NCI-H1105 (cell line): ENCODE data around the gene NDUFB11.

Experiments used
- DNase-seq: peaks from one replicate; lab custom pipeline; 2025; lab: John Stamatoyannopoulos, UW

Gene NDUFB11

GRCh38 chrX:47144626-47145394 is at the start of gene NDUFB11, which contains the start of gene RBM10:
Gene NDUFB11, minus strand, starts transcription at chrX:47144702. Its CDS starts 23 bp downstream, at chrX:47144679.
Gene RBM10, plus strand, starts transcription at chrX:47145221. Its CDS starts 2,261 bp downstream, at chrX:47147482.
- DNase-seq, result peak; percentile 87

- peak; percentile 90 for DNase-seq
Observed at GRCh38 chrX:47193475-47194193, 49.1 kb upstream of the NDUFB11 start, which contains the start of gene UBA1. Gene UBA1, plus strand, starts transcription at chrX:47193829. Its CDS starts 4,974 bp downstream, at chrX:47198803.

- no peak for DNase-seq
Observed at GRCh38 chrX:47191806-47192401, 47.4 kb upstream of the NDUFB11 start.

GRCh38 chrX:47191331-47191730 is 46.8 kb upstream of the NDUFB11 start:
- DNase-seq, result no peak

- peak; percentile 83 for DNase-seq
Observed at GRCh38 chrX:47190445-47191269, 46.2 kb upstream of the NDUFB11 start.

GRCh38 chrX:47189906-47190305 is 45.4 kb upstream of the NDUFB11 start:
- no peak for DNase-seq

- no peak for DNase-seq
Observed at GRCh38 chrX:47187106-47187677, 42.7 kb upstream of the NDUFB11 start.

- no peak for DNase-seq
Observed at GRCh38 chrX:47186096-47186740, 41.7 kb upstream of the NDUFB11 start.

GRCh38 chrX:47185241-47185640 is 40.7 kb upstream of the NDUFB11 start:
- DNase-seq, result no peak

GRCh38 chrX:47184486-47184885 is 40.0 kb upstream of the NDUFB11 start:
- no peak for DNase-seq

GRCh38 chrX:47182106-47182700 is 37.7 kb upstream of the NDUFB11 start:
- DNase-seq, result no peak

GRCh38 chrX:47181301-47181700 is 36.8 kb upstream of the NDUFB11 start:
- no peak for DNase-seq

- no peak for DNase-seq
Observed at GRCh38 chrX:47180346-47180745, 35.8 kb upstream of the NDUFB11 start.

GRCh38 chrX:47179928-47180255 is 35.4 kb upstream of the NDUFB11 start:
- no peak for DNase-seq

- no peak for DNase-seq
Observed at GRCh38 chrX:47179221-47179927, 34.9 kb upstream of the NDUFB11 start.

- no peak for DNase-seq
Observed at GRCh38 chrX:47178337-47178736, 33.8 kb upstream of the NDUFB11 start.

- DNase-seq, result no peak
Observed at GRCh38 chrX:47177079-47177478, 32.6 kb upstream of the NDUFB11 start.

GRCh38 chrX:47176101-47176740 is 31.7 kb upstream of the NDUFB11 start:
- no peak for DNase-seq

GRCh38 chrX:47175588-47175980 is 31.1 kb upstream of the NDUFB11 start:
- no peak for DNase-seq
